PC-3 (cell line): ENCODE results near the gene UNK. TPM values are rescaled to one million over a fixed set of nuclear protein-coding genes. Genes with fewer than 3 reads are reported as not detected.

Experiments used
- ATAC-seq: fragments of 200-7000 bp; cut with Tn5 transposase; 2 replicates; pipeline ENCODE4 v1.9.1; 2020; ENCODE audit warnings: mild to moderate bottlenecking, moderate library complexity
- BruUV-seq: library from RNA; stranded (reverse); fragments of 400-500 nt; replicated peaks from 2 replicates; lab custom pipeline; 2021; lab: Mats Ljungman, UMichigan
- CTCF ChIA-PET: fragments of 300-600 bp; sonication (Branson Sonifier 250); formaldehyde crosslinking; loops from one replicate; lab custom pipeline; 2022; ENCODE audit warnings: antibody characterized with exemption; lab: Charles Lee
- POLR2A ChIA-PET: fragments of 300-600 bp; sonication (Branson Sonifier 250); formaldehyde crosslinking; loops from one replicate; lab custom pipeline; 2022; ENCODE audit warnings: antibody characterized with exemption; ENCODE audit not compliant: unreplicated experiment; lab: Charles Lee
- DNase-seq: peaks from one replicate; pipeline ENCODE4 v3.0.0-alpha.2; 2015
- H2AFZ ChIP-seq: fragments of 300-600 bp; sonication (generic); 2 replicates; pipeline ENCODE4 v1.6.0; 2016; ENCODE audit warnings: antibody characterized with exemption, low read length
- H3F3A ChIP-seq: fragments of 300-600 bp; sonication (generic); one replicate; pipeline ENCODE4 v1.6.0; 2017; ENCODE audit warnings: antibody characterized with exemption, low read length, control low read depth, mild to moderate bottlenecking; ENCODE audit not compliant: unreplicated experiment
- H3K27ac ChIP-seq: fragments of 300-600 bp; sonication (generic); 2 replicates; pipeline ENCODE4 v1.5.1; 2016; ENCODE audit warnings: mild to moderate bottlenecking, low read length
- H3K27me3 ChIP-seq: fragments of 300-600 bp; sonication (generic); 2 replicates; pipeline ENCODE4 v1.6.1; 2016; ENCODE audit warnings: low read length, mixed read lengths
- H3K36me3 ChIP-seq: fragments of 300-600 bp; sonication (generic); 2 replicates; pipeline ENCODE4 v1.6.1; 2016; ENCODE audit warnings: low read depth, mixed run types, low read length, mixed read lengths
- H3K4me1 ChIP-seq: fragments of 300-600 bp; sonication (generic); 2 replicates; pipeline ENCODE4 v1.5.1; 2016; ENCODE audit warnings: low read length; ENCODE audit not compliant: insufficient read depth
- H3K4me2 ChIP-seq: fragments of 300-600 bp; sonication (generic); 2 replicates; pipeline ENCODE4 v1.6.0; 2016; ENCODE audit warnings: low read length
- H3K4me3 ChIP-seq: fragments of 300-600 bp; sonication (generic); 2 replicates; pipeline ENCODE4 v1.5.1; 2016; ENCODE audit warnings: mild to moderate bottlenecking, low read length, mixed read lengths
- H3K79me2 ChIP-seq: fragments of 300-600 bp; sonication (generic); 2 replicates; pipeline ENCODE4 v1.6.1; 2017; ENCODE audit warnings: low read length, mixed read lengths
- H3K9ac ChIP-seq: fragments of 300-600 bp; sonication (generic); 2 replicates; pipeline ENCODE4 v1.6.0; 2016; ENCODE audit warnings: mild to moderate bottlenecking, low read length
- H3K9me2 ChIP-seq: fragments of 300-600 bp; sonication (generic); replicated peaks from 2 replicates; pipeline ENCODE4 v1.6.1; 2016; ENCODE audit warnings: mixed run types, low read length, mixed read lengths
- H3K9me3 ChIP-seq: fragments of 300-600 bp; sonication (generic); 2 replicates; pipeline ENCODE4 v1.6.1; 2016; ENCODE audit warnings: low read length, mixed read lengths
- H4K20me1 ChIP-seq: fragments of 300-600 bp; sonication (generic); 2 replicates; pipeline ENCODE4 v1.6.1; 2016; ENCODE audit warnings: low read length, mixed read lengths
- CTCF ChIP-seq: fragments of 300-600 bp; sonication (generic); conservative IDR thresholded peaks from 2 replicates; pipeline ENCODE4 v1.5.1; 2017; ENCODE audit warnings: antibody characterized with exemption, low read depth, mild to moderate bottlenecking, low read length
- EZH2 ChIP-seq: fragments of 300-600 bp; sonication (generic); IDR thresholded peaks from one replicate; pipeline ENCODE4 v1.6.1; 2017; ENCODE audit warnings: antibody characterized with exemption, mild to moderate bottlenecking, low read length; ENCODE audit not compliant: unreplicated experiment
- EZH2phosphoT487 ChIP-seq: fragments of 300-600 bp; sonication (generic); IDR thresholded peaks from 2 replicates; pipeline ENCODE4 v1.6.1; 2018; ENCODE audit warnings: mild to moderate bottlenecking, antibody characterized with exemption, low read length, borderline replicate concordance
- intact Hi-C: fragments of 100-400 bp; cut with micrococcal nuclease; formaldehyde crosslinking; loops from 2 replicates; pipeline ENCODE4 v1.9.0; 2023
- total RNA-seq: library from RNA; depleted of rRNA; stranded (reverse); fragments of >200 nt; gene quantifications from 2 replicates; pipeline ENCODE4 v1.2.3, GENCODE V29; 2014

UNK gene
- total RNA-seq, 1 experiment from 2014 or later: 21.8 TPM

GRCh38 chr17:75779250-75779986 is 5.2 kb upstream of the UNK start:
- Histone ChIP-seq H4K20me1 (peaks cover 31% of the 10 kb centered on the region), H3F3A (peaks cover 28% of the 10 kb centered on the region), H3K9me3 (no peaks in the 10 kb centered on the region), H3K27me3 (no peaks in the 10 kb centered on the region), H3K4me2 (peak overlapping the region; percentile 92), H3K9ac (peak overlapping the region; percentile 92), H3K4me3 (peak overlapping the region; percentile 81), H2AFZ (no peak overlapping the region), H3K4me1 (peaks cover 46% of the 10 kb centered on the region), H3K9me2 (no peaks in the 10 kb centered on the region), H3K36me3 (peaks cover 30% of the 10 kb centered on the region), H3K79me2 (peaks cover 31% of the 10 kb centered on the region), H3K27ac (peak overlapping the region; percentile 88)
- peak; percentile 100 for DNase-seq
- ChIA-PET POLR2A (interaction anchor here (0.6 to 1.0 kb wide), 18 partner anchors 12 to 591 kb away, joined by 3 to 16 read pairs (median 4); partner anchors contain the start of genes GALK1 and WBP2), CTCF (interaction anchor here (0.6 to 1.5 kb wide), 7 partner anchors 14 to 1102 kb away, joined by 3 to 12 read pairs (median 5); partner anchors contain the start of genes GALK1 and WBP2)
- TF ChIP-seq EZH2phosphoT487: no peak
- no peak; the same call in 1 of the 2 replicates for TF ChIP-seq CTCF
- no peak for TF ChIP-seq EZH2
- ATAC-seq: peak; percentile 54
- BruUV-seq: TSS peak; percentile 83
- intact Hi-C loops: no loop called here

GRCh38 chr17:75779987-75780889 is 4.4 kb upstream of the UNK start:
- peaks cover 46% of the 10 kb centered on the region for H3K4me1 ChIP-seq
- TF ChIP-seq EZH2phosphoT487 (no peak), CTCF (no peak), EZH2 (no peak)
- no TSS peak for BruUV-seq

More at GRCh38 chr17:75779987-75780889, 4.4 kb upstream of the UNK start:
- CTCF ChIA-PET: interaction anchor here (0.6 to 1.5 kb wide), 7 partner anchors 15 to 1102 kb away, joined by 3 to 12 read pairs (median 5); partner anchors contain the start of genes GALK1 and WBP2
- peaks cover 30% of the 10 kb centered on the region for H3K36me3 ChIP-seq
- H3K79me2 ChIP-seq: peaks cover 33% of the 10 kb centered on the region
- POLR2A ChIA-PET: interaction anchor here (0.5 to 1.0 kb wide), 27 partner anchors 11 to 590 kb away, joined by 3 to 16 read pairs (median 4); partner anchors contain the start of genes GALK1, MRPL38, SRP68 and WBP2
- ATAC-seq (no peak), DNase-seq (no peak)
- H3K9me2 ChIP-seq: no peaks in the 10 kb centered on the region
- H3K27ac ChIP-seq: no peak overlapping the region
- H3K4me3 ChIP-seq: peak overlapping the region; percentile 56
- peaks cover 31% of the 10 kb centered on the region for H4K20me1 ChIP-seq
- H2AFZ ChIP-seq: no peak overlapping the region
- peaks cover 28% of the 10 kb centered on the region for H3F3A ChIP-seq
- H3K9ac ChIP-seq: peak overlapping the region; percentile 10; the same call in 1 of the 2 replicates
- H3K27me3 ChIP-seq: no peaks in the 10 kb centered on the region
- H3K9me3 ChIP-seq: no peaks in the 10 kb centered on the region
- intact Hi-C loops: loop anchor here (5.0 kb wide), 2 partner anchors 52 to 117 kb away; partner anchors contain the start of gene TRIM65
- peak overlapping the region; percentile 77 for H3K4me2 ChIP-seq
